GM20431 (cell line): ENCODE results near the gene LRSAM1.

Experiments used
- in situ Hi-C: fragments of 300-500 bp; cut with MseI, MboI; formaldehyde crosslinking; loops from one replicate; pipeline ENCODE4 v1.15.0; 2020; ENCODE audit warnings: low sequenced_read_pairs; ENCODE audit not compliant: unreplicated experiment

Gene LRSAM1

GRCh38 chr9:127527560-127528268 is 76.4 kb downstream of the LRSAM1 start:
- in situ Hi-C loops = no loop called here

DNA sequence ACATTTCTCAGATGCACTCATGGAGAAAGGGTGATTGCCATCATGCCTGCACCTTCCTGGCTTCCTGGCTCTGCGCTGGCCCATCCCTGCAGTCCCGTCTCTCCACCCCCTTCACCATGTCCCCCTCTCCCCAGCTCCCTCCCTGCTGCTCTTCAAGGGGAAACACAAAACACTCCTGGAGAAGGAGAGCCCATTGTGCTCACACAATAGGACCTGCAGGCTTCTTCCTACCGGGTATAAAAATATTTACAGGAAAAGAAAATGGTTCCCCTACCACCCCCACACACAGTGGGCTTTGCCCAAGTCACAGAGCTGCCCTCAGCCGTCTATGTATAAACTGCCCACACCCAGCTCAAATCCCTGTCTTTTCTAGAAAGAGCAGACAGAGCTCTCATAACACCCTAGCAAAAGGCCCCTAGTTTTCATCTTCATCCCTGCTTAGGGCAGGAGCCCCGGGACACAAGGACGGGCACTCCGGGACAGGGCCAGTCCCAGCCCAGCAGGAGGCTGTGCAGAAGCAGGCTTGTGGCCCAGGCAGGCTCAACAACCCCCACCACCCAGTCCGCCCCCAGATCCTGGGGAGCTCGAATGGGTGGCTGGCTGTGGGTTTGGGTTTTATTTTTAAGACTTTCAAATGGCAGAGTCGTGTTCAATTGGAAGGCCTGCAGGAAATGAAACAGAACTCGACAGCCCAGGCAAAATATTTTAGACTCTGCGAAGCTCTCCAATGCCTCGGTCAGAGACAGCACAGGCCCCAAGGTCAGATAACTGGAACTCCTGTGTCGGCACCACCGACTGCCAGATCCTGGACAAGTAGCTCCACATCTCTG is 77.3 kb downstream of the LRSAM1 start:
- in situ Hi-C loops = no loop called here

GRCh38 chr9:127529671-127530070 is 78.4 kb downstream of the LRSAM1 start:
- in situ Hi-C loops = no loop called here

- in situ Hi-C loops = no loop called here
Measured at GRCh38 chr9:127530206-127530941, 79.1 kb downstream of the LRSAM1 start.

DNA sequence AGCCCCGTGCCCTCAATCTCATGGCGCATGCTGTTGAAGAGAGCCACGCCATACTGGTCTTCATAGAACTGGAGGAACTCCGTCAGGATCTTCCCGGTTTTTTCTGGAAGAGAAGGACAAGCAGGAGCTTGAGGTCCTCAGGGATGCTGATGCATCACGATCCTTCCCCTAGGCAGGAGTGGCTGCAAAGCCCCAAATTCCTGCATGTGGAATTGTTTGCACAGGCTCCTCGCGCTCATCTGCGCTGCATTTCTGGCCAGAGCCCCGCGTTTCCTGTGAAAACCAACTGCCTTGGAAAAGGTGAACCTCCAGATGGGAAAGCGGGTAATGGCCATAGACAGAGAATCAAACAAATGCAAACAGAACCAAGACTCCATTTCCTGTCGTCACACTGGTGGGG is 80.4 kb downstream of the LRSAM1 start:
- in situ Hi-C loops = no loop called here

- in situ Hi-C loops = no loop called here
Measured at GRCh38 chr9:127534250-127534906, 83.1 kb downstream of the LRSAM1 start.

DNA sequence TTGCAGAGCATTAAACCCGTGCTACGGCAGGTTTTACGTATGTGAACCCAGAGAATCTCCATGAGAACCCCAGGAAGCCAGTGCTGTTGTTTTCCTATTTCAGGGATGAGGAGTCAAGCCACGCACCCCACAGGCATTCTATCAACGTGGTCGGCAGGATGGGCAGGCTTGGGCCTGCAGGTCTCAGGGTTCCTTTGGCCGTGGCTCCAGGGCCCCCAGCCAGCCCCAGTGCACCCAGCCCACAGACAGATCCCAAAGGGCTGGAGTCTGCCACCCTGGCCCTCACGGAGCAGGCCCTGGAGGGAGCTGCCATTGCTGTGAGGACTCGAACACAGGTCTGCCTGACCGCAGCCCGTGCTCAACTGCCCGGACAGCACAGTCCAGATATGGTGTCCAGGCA is 83.6 kb downstream of the LRSAM1 start:
- in situ Hi-C loops = no loop called here

DNA sequence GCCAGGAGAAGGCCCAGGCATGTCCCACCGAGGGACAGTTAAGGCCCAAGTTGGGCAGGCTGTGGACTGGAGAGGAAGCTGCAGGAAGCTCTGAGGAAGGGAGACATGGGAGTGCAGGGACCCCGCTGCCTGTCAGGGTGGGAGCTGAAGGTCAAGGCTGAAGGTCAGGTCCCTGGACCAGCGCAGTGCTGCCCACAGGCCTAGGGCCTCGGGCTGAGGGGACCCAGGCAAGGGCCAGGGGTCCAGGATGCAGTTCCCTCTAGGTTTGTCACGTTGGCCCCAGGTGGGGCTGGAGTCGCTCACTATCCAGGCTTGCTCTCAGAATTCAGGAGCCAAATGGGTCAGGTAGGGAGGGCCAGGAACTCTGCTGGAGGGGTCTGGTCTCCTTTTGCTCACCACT is 84.1 kb downstream of the LRSAM1 start:
- in situ Hi-C loops = no loop called here

GRCh38 chr9:127535834-127536233 is 84.5 kb downstream of the LRSAM1 start:
- in situ Hi-C loops = no loop called here

- in situ Hi-C loops = no loop called here
Measured at GRCh38 chr9:127536499-127536898, 85.2 kb downstream of the LRSAM1 start.

- in situ Hi-C loops = no loop called here
Measured at GRCh38 chr9:127537014-127537413, 85.7 kb downstream of the LRSAM1 start.

- in situ Hi-C loops = no loop called here
Measured at GRCh38 chr9:127537792-127538191, 86.5 kb downstream of the LRSAM1 start.

DNA sequence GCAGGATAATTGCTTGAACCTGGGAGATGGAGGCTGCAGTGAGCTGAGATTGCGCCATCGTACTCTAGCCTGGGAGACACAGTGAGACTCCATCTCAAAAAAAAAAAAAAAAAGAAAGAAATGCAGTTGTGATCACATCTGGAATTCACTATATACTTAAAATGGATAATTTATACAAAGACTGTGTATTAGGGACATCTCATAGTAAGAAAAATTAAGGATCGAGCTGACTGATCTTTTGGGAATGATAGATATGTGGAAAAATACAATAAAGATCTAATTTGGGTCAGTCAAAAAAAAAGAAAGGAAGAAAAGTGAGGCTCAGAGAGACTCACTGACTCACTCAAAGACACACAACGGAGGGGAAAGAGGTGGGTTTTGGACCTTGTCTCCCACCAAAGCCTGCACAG is 87.5 kb downstream of the LRSAM1 start:
- in situ Hi-C loops = no loop called here

GRCh38 chr9:127539259-127539981 is 88.1 kb downstream of the LRSAM1 start:
- in situ Hi-C loops = no loop called here

- in situ Hi-C loops = no loop called here
Measured at GRCh38 chr9:127539982-127540663, 88.8 kb downstream of the LRSAM1 start.

DNA sequence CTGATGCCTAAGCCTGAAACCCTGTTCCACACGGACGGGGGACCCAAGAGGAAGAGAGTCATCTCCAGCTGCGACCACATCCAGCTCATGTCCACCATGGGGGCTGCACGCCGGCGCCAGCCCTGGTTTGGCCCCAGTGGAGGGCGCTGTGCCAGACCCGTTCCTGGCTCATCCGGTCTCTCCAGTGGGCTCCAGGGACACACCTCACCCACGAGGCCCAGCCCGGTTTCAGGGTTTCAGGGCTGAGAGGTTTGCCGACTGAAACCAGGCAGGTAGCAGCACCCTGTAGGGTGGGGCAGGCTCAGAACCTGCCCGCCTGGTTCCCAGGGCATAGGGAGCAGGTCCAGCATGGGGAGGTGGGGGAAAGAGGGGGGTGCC is 89.3 kb downstream of the LRSAM1 start:
- in situ Hi-C loops = no loop called here

- in situ Hi-C loops = no loop called here
Measured at GRCh38 chr9:127541176-127541575, 89.9 kb downstream of the LRSAM1 start.

DNA sequence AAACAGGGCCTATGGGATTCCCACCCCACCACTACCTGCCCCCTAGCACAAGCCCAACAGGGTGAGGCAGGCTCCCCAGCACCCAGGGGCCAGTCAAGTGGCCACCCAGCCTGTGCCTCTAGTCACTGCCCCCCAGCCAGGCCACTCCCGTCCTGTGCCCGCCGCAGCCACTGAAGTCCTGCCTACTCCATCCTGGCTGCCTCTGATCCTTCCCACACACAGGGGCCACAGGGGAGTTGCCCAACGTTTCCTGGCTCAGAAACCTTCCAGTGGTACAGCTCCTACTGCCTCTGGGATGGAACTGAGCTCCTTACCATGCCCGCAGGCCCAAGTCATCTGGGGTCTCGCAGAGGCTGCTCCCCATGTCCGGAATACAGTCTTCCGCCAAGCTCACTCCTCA is 90.6 kb downstream of the LRSAM1 start:
- in situ Hi-C loops = no loop called here

DNA sequence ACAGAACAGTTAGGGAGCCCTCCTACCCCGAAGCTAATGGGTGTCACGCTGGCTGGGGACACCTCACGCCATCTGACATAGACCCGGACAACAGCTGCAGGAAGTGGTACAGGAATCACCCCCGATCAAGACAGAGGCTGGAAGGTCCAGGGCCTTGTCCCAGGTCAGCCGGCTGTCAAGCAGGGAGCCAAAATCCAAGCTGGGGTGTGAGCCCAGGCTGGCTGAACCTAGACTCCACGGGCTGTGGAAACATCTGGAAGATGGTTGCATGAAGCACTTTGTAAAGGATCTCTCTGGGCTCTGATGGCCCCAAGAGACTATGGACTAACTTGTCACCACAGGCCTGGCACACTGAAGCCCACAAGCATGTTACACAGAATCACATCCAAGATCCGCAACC is 91.9 kb downstream of the LRSAM1 start:
- in situ Hi-C loops = no loop called here
